NCI-H2196 treated with DMSO at 0.1 percent for 48 hours (cell line): ENCODE measurements around the gene CEP250.
A peak's percentile ranks its signal among the peaks of the same experiment; 100 is the strongest.

Source experiments
- DNase-seq: peaks from one replicate; lab custom pipeline; 2025; ENCODE audit not compliant: unreplicated experiment; lab: John Stamatoyannopoulos, UW

CEP250 gene

DNA sequence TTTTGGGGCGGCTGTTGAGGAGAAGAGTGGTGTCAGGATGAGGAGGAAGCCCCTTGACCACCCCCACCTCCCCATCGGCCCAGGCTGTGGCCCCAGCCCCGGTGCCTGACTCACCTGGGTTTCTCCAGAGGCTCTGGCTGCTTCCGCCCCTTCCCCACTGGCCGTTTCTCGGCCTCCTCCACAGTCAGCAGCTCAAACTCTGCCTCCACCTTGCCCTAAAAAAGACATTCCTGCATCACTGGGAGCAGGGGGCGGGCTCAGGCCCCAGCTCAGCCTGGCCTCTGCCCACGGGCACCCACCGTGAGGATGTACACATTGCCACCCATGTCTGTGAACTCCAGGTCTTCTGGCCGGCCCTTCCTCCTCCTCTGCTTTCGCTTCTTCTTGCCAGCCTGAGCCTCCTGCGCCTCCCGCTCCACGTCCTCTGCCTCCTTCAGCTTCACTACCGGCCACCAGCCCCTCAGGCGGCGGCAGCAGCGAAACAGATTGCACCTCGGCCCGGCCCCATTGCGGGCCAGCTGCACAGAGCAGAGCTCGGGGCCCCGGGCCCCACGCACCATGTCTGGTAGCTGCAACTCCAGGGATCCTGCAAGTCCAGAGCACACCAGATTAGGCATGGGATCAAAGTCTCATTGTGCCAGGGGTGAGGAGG is 103.8 kb downstream of the CEP250 start:
- DNase-seq, result no peak

DNA sequence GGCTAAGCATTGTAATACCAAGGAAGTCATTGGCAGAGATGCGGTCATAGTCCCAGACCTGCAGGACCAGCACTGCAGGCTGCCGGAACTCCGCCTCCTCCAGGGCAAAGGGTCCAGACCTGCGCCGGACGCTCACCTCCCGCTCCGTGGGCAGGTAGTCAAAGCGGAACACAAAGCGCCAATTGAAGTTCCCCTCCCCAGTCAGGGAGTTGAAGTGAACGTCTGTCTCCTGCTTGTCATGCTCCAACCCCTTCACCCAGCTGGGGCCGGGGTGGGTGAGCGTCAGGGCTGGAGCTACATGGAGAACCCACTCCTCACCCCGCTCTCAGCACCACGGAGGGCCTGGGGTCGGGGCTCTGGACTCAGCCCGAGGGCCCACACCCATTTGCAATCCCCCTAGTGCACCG is 104.7 kb downstream of the CEP250 start:
- no peak for DNase-seq

DNA sequence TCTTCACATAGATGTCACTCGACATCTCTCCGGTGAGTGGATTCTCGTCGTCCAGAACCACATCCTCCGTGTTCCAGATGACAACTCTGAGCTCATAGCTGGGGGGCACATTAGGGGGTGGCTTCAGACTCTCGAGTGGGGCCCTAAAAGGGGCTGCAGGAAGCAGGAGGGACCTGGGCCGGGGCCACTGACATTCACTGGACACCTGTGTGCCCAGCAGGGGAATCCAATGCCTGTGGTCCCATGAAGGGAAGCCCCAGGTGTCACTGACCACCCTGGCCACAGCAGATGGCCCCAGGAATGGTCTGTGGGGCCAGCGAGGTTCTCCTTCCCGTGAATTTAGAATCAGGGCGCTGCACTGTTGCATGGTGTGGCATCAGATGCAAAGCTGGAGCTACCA is 105.1 kb downstream of the CEP250 start:
- no peak for DNase-seq

DNA sequence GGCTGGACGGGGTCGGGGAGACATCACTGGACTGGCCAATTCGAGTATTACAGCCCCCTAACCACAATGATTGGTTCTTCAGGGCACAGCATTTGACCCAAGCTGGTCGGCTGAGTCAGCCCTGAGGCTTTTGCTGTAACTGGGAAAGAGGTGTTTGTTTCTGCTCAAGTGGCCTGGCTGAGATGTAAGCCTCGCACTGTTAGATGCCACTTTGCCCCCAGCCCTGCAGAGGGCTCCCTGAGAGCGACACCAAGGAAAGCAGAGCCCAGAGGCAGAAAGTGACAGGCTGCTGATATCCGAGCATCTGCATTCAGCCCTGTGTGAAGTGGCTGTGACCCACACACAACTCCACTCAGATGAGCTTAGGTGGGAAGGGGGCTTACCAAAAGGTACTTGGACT is 105.9 kb downstream of the CEP250 start:
- DNase-seq, result peak; percentile 76

DNA sequence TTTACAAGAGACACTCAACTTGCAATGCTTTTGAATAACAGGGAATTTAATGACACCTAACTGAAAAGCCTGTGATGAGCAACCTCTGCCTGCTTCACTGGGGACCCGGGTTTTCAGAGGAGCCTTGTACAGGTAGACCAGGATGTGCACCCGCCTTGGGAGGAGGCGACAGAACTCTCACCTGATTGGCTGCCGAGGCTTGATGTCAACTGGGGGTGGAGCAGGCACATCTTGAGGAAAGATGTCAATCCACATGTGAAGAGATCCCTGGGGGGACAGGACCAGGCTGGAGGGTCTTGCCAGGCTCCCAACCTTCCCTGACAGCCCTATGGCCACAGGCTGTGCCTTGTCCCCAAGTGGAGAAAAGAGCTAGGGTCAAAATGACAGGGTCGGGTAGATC is 106.3 kb downstream of the CEP250 start:
- DNase-seq, result no peak

DNA sequence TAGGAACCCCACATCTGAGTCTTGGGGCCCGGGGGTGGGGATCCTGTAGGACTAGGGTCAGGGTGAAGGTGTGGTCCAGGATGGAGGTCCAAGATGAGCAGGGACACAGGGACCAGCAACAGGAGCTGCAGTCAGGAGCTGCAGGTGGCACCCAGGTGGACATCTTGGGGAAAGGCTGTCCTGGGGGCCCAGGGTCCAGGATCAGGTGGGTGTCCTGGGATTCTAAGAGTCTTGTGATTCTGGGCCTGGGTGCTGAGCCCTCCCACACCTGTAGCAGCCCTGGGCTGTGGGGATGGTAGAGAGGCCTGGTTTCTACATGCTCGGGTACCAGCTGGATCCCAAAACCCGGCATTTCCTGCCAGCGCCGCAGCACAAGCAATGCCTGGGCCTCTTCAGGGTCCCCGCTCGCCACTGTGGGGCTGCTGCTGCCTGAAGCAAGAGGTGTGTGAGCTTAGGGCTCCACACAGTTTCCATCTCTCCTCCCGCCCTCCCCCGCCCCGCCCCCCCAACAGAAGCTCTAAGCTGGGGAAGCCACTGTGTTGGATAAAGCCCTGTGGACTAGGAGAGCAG is 107.2 kb downstream of the CEP250 start:
- no peak for DNase-seq

DNA sequence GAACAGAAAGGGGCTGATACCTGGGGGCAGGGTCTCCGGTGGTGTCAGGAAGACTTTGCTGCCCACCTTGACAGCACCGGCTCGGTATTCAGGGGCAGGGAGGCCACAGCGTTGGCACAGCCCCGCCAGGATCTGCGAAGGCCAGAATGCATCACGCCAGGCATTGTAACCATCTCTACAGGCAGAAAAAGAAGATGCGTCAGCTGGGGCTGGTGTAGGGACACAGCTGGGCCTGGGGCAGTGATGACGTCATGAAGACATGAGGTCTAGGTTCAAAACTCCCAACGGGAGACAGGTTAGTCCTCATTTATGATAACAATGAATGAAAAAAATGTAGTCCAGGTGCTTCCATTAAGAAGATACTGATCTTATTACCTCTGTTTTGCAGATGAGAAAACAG is 108.4 kb downstream of the CEP250 start:
- DNase-seq, result no peak

DNA sequence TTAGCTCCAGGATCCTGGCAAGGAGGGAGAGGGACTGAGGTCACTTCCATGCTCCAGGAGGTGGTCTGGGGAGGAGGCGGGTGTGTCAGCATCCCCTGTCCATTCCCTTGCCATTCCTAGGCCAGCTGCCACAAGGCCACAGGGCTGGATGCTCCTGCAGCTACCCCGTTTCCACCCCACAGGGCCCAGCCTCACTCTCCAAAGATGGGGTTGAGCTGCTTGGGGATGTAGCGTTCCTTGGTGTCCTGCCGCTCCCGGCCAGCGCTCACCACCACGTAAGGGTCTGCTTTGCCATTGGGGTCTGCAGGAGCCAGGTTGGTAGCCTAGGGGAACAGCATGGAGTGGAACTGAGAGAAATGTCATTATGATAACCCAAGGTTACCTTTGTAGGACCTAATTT is 109.5 kb downstream of the CEP250 start:
- DNase-seq, result no peak

DNA sequence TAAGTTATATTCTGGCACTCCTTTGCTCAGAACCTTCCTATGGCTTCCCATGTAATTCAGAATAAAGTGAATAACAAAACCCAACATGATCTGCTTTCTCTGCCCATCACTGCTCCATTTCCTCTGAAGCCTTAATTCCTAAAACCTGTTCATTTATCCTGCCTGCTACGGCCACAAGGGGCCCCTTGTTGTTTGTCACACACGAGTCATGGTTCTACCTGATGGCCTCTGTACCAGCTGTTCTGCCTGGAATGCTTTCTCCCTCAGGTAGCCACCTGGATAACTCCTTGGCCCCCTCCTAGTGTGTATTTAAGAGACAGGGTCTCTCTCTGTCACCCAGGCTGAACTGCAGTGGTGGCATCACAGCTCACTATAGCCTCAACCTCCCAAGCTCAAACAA is 113.2 kb downstream of the CEP250 start:
- no peak for DNase-seq
